ENCODE measurements around the gene SELENOV. TPM values are rescaled to one million over a fixed set of nuclear protein-coding genes. Genes with fewer than 3 reads are reported as not detected.

The SELENOV gene
- polyA plus RNA-seq, 1 experiment, result not detected

DNA sequence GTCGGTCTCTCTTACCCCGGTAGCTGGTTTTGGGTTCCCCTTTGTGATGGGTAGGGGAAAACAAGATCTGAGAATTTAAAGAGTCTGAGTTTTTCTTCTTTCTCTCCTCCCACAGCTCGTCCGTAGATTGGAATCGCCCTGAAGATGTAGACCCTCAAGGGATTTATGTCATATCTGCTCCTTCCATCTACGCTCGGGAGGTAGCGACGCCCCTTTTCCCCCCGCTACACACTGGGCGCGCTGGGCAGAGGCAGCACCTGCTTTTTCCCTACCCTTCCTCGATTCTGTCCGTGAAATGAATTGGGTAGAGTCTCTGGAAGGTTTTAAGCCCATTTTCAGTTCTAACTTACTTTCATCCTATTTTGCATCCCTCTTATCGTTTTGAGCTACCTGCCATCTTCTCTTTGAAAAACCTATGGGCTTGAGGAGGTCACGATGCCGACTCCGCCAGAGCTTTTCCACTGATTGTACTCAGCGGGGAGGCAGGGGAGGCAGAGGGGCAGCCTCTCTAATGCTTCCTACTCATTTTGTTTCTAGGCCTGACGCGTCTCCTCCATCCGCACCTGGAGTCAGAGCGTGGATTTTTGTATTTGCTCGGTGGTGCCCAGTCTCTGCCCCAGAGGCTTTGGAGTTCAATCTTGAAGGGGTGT, 7.1 kb upstream of the SELENOV start:
- ChIA-PET CTCF (no interaction called here), POLR2A (interaction anchor here (1.0 to 1.2 kb wide), 2 partner anchors 63 to 72 kb away, joined by 4 read pairs; partner anchors contain the start of genes RPS16 and SUPT5H)
- DNase-seq (ENCODE audit: low read depth, low spot score), result no peak
- Histone ChIP-seq H3K9me3 (ENCODE audit: control insufficient read depth, insufficient read depth, low read length) (peaks cover 5% of the 10 kb centered on the region; the same call in 1 of the 2 replicates), H3K27ac (ENCODE audit: low read depth, low read length) (no peak overlapping the region), H3K4me3 (ENCODE audit: low read depth, low read length) (peak overlapping the region; percentile 60), H3K27me3 (ENCODE audit: control insufficient read depth, insufficient read depth, low read length) (peaks cover 24% of the 10 kb centered on the region)
- no peak for TF ChIP-seq CTCF (IDR thresholded peaks at IDR 0.05; ENCODE audit: low read depth, low read length)

DNA sequence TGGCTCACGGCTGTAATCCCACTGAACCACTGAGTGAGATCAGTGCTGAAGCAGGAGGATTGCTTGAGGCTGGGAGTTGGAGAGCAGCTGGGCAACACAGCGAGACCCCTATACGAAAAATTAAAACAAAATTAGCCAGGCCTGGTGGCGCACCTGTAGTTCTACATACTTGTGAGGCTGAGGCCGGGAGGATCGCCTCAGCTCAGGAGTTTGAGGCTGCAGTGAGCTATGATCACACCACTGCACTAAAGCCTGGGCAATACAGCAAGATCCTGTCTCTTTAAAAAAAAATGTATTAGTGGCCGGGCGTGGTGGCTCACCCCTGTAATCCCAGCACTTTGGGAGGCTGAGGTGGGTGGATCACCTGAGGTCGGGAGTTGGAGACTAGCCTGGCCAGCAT, 6.3 kb upstream of the SELENOV start:
- Histone ChIP-seq H3K4me3 (ENCODE audit: low read depth, low read length) (no peak overlapping the region), H3K9me3 (ENCODE audit: control insufficient read depth, insufficient read depth, low read length) (peaks cover 2% of the 10 kb centered on the region; the same call in 1 of the 2 replicates), H3K27ac (ENCODE audit: low read depth, low read length) (no peak overlapping the region), H3K27me3 (ENCODE audit: control insufficient read depth, insufficient read depth, low read length) (peaks cover 28% of the 10 kb centered on the region)
- ChIA-PET CTCF (no interaction called here), POLR2A (no interaction called here)
- no peak for DNase-seq (ENCODE audit: low read depth, low spot score)
- no peak for TF ChIP-seq CTCF (IDR thresholded peaks at IDR 0.05; ENCODE audit: low read depth, low read length)

- H3K27ac ChIP-seq (ENCODE audit: low read depth, low read length), result no peak overlapping the region
- H3K4me3 ChIP-seq (ENCODE audit: low read depth, low read length), result no peak overlapping the region
- DNase-seq (ENCODE audit: low read depth, low spot score), result no peak
- CTCF ChIA-PET, result no interaction called here
- H3K27me3 ChIP-seq (ENCODE audit: control insufficient read depth, insufficient read depth, low read length), result peaks cover 32% of the 10 kb centered on the region
- POLR2A ChIA-PET, result no interaction called here
- H3K9me3 ChIP-seq (ENCODE audit: control insufficient read depth, insufficient read depth, low read length), result peaks cover 2% of the 10 kb centered on the region; the same call in 1 of the 2 replicates
- no peak for TF ChIP-seq CTCF (IDR thresholded peaks at IDR 0.05; ENCODE audit: low read depth, low read length)
These were observed 5.7 kb upstream of the SELENOV start for GRCh38 chr19:39509233-39509632.

DNA sequence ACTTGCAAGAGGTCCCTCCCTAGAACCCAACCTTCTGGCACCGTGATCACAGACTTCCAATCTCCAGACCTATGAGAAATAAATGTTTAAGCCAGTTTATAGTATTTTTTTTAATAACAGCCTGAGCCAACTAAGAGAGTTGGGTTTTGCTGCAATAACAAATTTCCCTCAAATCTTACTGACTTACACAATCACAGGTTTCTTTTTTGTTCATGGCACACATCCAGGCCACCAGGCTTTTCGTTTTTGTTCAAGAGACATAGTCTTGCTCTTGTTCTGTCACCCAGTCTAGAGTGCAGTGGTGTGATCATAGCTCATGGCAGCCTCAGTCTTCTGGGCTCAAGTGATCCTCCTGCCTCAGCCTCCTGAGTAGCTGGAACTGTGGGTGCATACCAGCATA, 2.0 kb upstream of the SELENOV start:
- H3K4me3 ChIP-seq (ENCODE audit: low read depth, low read length), result no peak overlapping the region
- H3K9me3 ChIP-seq (ENCODE audit: control insufficient read depth, insufficient read depth, low read length), result no peaks in the 10 kb centered on the region; the same call in 1 of the 2 replicates
- ChIA-PET CTCF (interaction anchor here (0.7 to 1.4 kb wide), 2 partner anchors 27 to 551 kb away, joined by 4 read pairs; partner anchors contain the start of gene EID2), POLR2A (no interaction called here)
- TF ChIP-seq CTCF (IDR thresholded peaks at IDR 0.05; ENCODE audit: low read depth, low read length), result no peak
- no peak overlapping the region for H3K27ac ChIP-seq (ENCODE audit: low read depth, low read length)
- DNase-seq (ENCODE audit: low read depth, low spot score), result no peak
- H3K27me3 ChIP-seq (ENCODE audit: control insufficient read depth, insufficient read depth, low read length), result peaks cover 48% of the 10 kb centered on the region

GRCh38 chr19:39515551-39516191, 732 bp downstream of the SELENOV start:
- no peak for DNase-seq (ENCODE audit: low read depth, low spot score)
- H3K9me3 ChIP-seq (ENCODE audit: control insufficient read depth, insufficient read depth, low read length), result no peaks in the 10 kb centered on the region; the same call in 1 of the 2 replicates
- TF ChIP-seq CTCF (IDR thresholded peaks at IDR 0.05; ENCODE audit: low read depth, low read length), result no peak
- ChIA-PET CTCF (interaction anchor here (0.6 to 1.4 kb wide), 2 partner anchors 16 to 18 kb away, joined by 4 read pairs; no protein-coding TSS in a partner anchor), POLR2A (no interaction called here)
- peaks cover 50% of the 10 kb centered on the region for H3K27me3 ChIP-seq (ENCODE audit: control insufficient read depth, insufficient read depth, low read length)
- no peak overlapping the region for H3K27ac ChIP-seq (ENCODE audit: low read depth, low read length)
- peak overlapping the region; percentile 13 for H3K4me3 ChIP-seq (ENCODE audit: low read depth, low read length)

Measured in AG04450 (cell line).